Psoas muscle (tissue), 8 donors: Measurements from ENCODE around the gene DCXR. TPM values are rescaled to one million over a fixed set of nuclear protein-coding genes. Genes with fewer than 3 reads are reported as not detected.

ENCODE experiments used
- ATAC-seq, 4 donors: fragments of 200-7000 bp; cut with Tn5 transposase; one replicate each; pipeline ENCODE4 v1.9.1; 2020; ENCODE audit warnings: moderate library complexity in 3 of 4, mild to moderate bottlenecking in 2 of 4
- DNase-seq, 2 donors: peaks; one replicate each; pipeline ENCODE4 v3.0.0-alpha.2; 2020
- H3K27ac ChIP-seq: fragments of 200-600 bp; one replicate; pipeline ENCODE4 v1.8.0; 2022
- H3K27me3 ChIP-seq, 3 donors: fragments of 200-600 bp in 1 of 3; one replicate each; pipeline versions ENCODE4 v1.6.1 to v1.8.0; 2013 to 2022; ENCODE audit warnings: low read length in 2 of 3, mild to moderate bottlenecking in 2 of 3, moderate library complexity in 1 of 3; ENCODE audit not compliant: insufficient read depth in 3 of 3
- H3K36me3 ChIP-seq, 2 donors: fragments of 200-600 bp in 1 of 2; one replicate each; pipeline versions ENCODE4 v1.6.1 to v1.8.0; 2013 to 2022; ENCODE audit warnings: low read depth in 1 of 2, mild to moderate bottlenecking in 1 of 2, moderate library complexity in 1 of 2; ENCODE audit not compliant: insufficient read depth in 1 of 2
- H3K4me1 ChIP-seq: fragments of 200-600 bp; one replicate; pipeline ENCODE4 v1.8.0; 2022
- H3K4me3 ChIP-seq: fragments of 200-600 bp; one replicate; pipeline ENCODE4 v1.8.0; 2022; ENCODE audit warnings: mild to moderate bottlenecking
- H3K9me3 ChIP-seq: fragments of 200-600 bp; one replicate; pipeline ENCODE4 v1.8.0; 2022
- WGBS, 3 donors: extraction: QIAGEN DNeasy Blood & Tissue Kit; methylation state at CpG; one replicate each; pipeline versions ENCODE4 v1.1.6 to v1.1.7; 2013; 5-methylcytosine and 5-hydroxymethylcytosine counted together
- intact Hi-C, 2 donors: fragments of 100-400 bp; cut with DNase I; formaldehyde crosslinking; loops; one replicate each; pipeline versions ENCODE4 v1.11.0 to v1.14.2; 2022
- polyA plus RNA-seq, 3 donors: library from polyadenylated mRNA; stranded (reverse); fragments of 200-250 nt; gene quantifications; one replicate each; pipeline ENCODE4 v1.2.3, GENCODE V29; 2013
- total RNA-seq, 4 donors: library from RNA; stranded (reverse); fragmentation: NEBNext Ultra II Directional in 2 of 4; extraction: Animal tissue kit (Norgen Biotek cat#: 25700) in 2 of 4; gene quantifications; one replicate each; pipeline versions ENCODE4 v1.2.1 to v1.2.4, GENCODE V29; 2021 to 2023
- TF ChIP-seq, protein P1 (sequence below): fragments of 200-600 bp; IDR thresholded peaks from one replicate; pipeline ENCODE4 v1.8.0; 2022; ENCODE audit warnings: antibody characterized with exemption
- donor health status: healthy with polysubstance abuse.
- donor health status: DM: no; HTN: no; CAD: no; lungs with moderate emphysema.
- donor health status: Bipolar disorder and iron deficiency.
- donor health status: healthy.
- donor health status: DM: yes; HTN: yes; CAD: no.
- donor health status: DM: no; HTN: no; CAD: no.
- donor health status: DM: no; HTN: no; CAD: no.
- donor health status: DM: yes; HTN: yes; CAD: no.

DCXR gene
- total and polyA plus RNA-seq, 7 donors, result 111 to 216 (median 147) TPM

DNA sequence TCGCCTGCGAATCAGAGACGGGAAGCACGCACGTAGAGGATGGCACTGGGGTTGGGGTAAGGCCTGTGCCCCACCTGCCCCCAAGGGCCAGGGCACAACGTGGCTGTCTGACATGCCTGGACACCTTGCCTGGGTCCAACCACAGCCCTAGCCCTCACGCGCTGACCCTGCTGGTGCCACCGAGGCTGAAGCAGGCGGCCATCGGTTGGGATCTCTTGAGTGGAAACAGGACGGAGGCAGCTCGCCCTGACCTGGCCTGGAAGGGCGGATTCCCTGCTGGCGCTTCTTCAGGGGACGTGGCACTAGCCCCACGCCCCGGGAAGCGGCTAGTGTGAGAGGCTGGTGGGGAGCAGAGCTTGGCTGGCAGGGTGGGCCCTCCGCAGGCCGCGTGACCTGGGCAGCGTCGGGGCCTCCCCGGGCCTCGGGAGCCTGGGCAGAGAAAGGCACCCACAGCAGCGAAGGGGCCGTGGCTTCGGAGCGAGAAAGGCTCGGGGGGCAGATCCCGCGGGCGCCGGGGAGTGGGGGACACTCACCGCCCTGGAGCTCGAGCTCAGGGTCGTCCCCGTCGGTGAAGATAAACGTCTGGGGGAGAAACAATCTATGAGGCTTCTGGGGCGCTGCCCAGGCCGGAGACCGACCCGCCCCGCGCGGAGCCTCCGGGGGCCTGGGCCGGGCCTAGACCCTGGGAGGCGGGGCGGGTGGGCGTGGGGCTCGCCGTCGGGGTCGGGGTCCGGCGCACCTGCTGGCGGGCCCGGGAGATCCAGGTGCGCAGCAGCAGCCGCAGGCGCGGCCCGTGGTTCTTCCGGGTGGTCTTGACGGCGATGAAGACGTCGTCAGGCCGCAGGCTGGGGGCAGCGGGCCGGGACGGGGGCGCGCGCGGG, 13.5 kb upstream of the DCXR start:
- Histone ChIP-seq H3K27ac (peak overlapping the region; percentile 67), H3K4me3 (peak overlapping the region; percentile 84), H3K9me3 (no peaks in the 10 kb centered on the region), H3K27me3 (no peaks in the 10 kb centered on the region), H3K36me3 (peaks cover 0 to 61% of the 10 kb centered on the region in 2 donors), H3K4me1 (peaks cover 26% of the 10 kb centered on the region)
- TF ChIP-seq, protein P1, sequence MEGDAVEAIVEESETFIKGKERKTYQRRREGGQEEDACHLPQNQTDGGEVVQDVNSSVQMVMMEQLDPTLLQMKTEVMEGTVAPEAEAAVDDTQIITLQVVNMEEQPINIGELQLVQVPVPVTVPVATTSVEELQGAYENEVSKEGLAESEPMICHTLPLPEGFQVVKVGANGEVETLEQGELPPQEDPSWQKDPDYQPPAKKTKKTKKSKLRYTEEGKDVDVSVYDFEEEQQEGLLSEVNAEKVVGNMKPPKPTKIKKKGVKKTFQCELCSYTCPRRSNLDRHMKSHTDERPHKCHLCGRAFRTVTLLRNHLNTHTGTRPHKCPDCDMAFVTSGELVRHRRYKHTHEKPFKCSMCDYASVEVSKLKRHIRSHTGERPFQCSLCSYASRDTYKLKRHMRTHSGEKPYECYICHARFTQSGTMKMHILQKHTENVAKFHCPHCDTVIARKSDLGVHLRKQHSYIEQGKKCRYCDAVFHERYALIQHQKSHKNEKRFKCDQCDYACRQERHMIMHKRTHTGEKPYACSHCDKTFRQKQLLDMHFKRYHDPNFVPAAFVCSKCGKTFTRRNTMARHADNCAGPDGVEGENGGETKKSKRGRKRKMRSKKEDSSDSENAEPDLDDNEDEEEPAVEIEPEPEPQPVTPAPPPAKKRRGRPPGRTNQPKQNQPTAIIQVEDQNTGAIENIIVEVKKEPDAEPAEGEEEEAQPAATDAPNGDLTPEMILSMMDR, result no peak
- 10 to 21% (median 13%) methylated on average over 38 to 79 of the region's 79 CpGs for WGBS, 3 donors
- peak; percentile 21 to 51 for DNase-seq
- intact Hi-C loops, result no loop called here
- ATAC-seq, result peak; percentile 16 to 45 (median 29)

- DNase-seq, result peak in 1 of 2 donors; percentile 57
- peak overlapping the region; percentile 67 for H3K27ac ChIP-seq
- no peaks in the 10 kb centered on the region for H3K9me3 ChIP-seq
- TF ChIP-seq, protein P1, result no peak
- peaks cover 26% of the 10 kb centered on the region for H3K4me1 ChIP-seq
- 74 to 81% (median 76%) methylated on average over 28 of the region's 28 CpGs for WGBS, 3 donors
- ATAC-seq, result no peak
- H3K36me3 ChIP-seq, result peaks cover 0 to 54% of the 10 kb centered on the region in 2 donors
- H3K27me3 ChIP-seq, result no peaks in the 10 kb centered on the region
- peak overlapping the region; percentile 84 for H3K4me3 ChIP-seq
- intact Hi-C loops, result no loop called here
Observed at GRCh38 chr17:82050152-82050760, 12.8 kb upstream of the DCXR start.

GRCh38 chr17:82049521-82049971, 12.0 kb upstream of the DCXR start:
- TF ChIP-seq, protein P1, result no peak
- Histone ChIP-seq H3K36me3 (peaks cover 0 to 46% of the 10 kb centered on the region in 2 donors), H3K27me3 (no peaks in the 10 kb centered on the region), H3K4me1 (peaks cover 26% of the 10 kb centered on the region), H3K9me3 (no peaks in the 10 kb centered on the region), H3K27ac (no peak overlapping the region), H3K4me3 (no peak overlapping the region)
- intact Hi-C loops, result no loop called here
- peak; percentile 12 to 36 for DNase-seq
- WGBS, 3 donors, result 91 to 97% (median 97%) methylated on average over 12 to 16 of the region's 16 CpGs
- no peak for ATAC-seq

DNA sequence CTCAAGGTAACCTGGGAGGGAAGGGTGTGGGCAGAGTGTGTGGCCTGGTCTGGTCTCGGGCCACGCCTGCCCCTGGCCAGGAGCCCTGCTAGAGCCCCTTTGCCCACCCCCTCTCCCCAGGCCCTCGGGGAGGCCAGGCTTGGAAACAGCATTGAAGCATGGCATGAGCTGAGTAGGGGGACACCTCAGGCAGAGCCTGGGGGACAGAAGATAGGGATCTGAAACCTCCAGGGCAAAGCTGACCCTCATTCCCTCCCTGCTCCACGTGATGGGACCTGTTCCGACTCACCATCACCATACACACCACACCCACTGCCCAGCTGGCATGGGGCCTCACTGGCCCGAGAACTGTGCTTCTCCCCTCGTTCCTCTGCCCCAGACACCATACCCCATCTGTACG, 11.6 kb upstream of the DCXR start:
- DNase-seq (peak in 1 of 2 donors; percentile 32), ATAC-seq (no peak)
- H3K9me3 ChIP-seq, result no peaks in the 10 kb centered on the region
- TF ChIP-seq, protein P1, result no peak
- H3K4me1 ChIP-seq, result peaks cover 26% of the 10 kb centered on the region
- no peaks in the 10 kb centered on the region for H3K27me3 ChIP-seq
- no peak overlapping the region for H3K27ac ChIP-seq
- intact Hi-C loops, result no loop called here
- WGBS, 3 donors, result 84 to 91% (median 86%) methylated on average over 8 of the region's 8 CpGs
- H3K4me3 ChIP-seq, result no peak overlapping the region
- peaks cover 0 to 42% of the 10 kb centered on the region in 2 donors for H3K36me3 ChIP-seq
